NCI-H2196 treated with DMSO at 0.1 percent for 48 hours (cell line): Measurements from ENCODE around the gene VSIG10.
A peak's percentile ranks its signal among the peaks of the same experiment; 100 is the strongest.
"Not testable (repeated sequence)": the region's sequence is repeated elsewhere in the genome, so short reads cannot be mapped to it uniquely, and the experiment has no call there.

Source experiments
- DNase-seq: peaks from one replicate; lab custom pipeline; 2025; ENCODE audit not compliant: unreplicated experiment; lab: John Stamatoyannopoulos, UW

The VSIG10 gene

DNA sequence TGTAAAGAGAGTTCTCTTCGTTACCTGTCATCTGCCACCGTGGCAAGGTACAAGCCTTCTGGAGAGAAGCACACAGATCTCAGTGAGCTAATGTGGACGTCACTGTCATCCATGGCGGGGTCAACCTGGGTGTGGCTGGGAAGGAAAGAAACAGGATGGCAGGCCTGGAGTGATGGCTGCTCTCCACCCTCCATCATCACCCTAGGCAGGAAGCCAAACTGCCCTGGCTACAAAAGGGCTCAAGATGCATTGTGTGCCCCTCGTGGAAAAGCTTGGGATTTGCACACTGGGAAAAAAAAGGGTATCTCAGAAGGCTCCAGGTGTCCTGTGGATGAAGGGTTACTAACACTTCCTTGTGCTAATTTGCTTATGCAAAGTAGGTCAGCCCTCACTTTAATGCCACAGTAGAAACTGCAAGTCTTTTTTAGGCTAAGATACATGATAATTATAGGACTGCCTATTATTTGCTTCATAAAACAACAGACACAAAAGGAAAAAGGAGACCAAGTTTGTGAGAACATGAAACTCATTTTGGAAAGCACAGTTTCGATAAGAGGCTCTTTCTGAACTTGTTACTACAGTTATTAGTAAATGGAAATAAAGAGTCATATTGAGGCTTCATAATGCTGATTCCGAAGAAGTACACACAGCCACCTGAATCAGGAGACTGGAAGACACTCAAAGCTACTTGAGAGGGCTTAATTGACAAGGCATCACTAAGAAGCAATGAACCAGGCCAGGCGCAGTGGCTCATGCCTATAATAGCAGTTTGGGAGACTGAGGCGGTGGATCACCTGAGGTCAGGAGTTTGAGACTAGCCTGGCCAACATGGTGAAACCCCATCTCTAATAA lies 68.4 kb downstream of the VSIG10 start:
- DNase-seq = no peak

DNA sequence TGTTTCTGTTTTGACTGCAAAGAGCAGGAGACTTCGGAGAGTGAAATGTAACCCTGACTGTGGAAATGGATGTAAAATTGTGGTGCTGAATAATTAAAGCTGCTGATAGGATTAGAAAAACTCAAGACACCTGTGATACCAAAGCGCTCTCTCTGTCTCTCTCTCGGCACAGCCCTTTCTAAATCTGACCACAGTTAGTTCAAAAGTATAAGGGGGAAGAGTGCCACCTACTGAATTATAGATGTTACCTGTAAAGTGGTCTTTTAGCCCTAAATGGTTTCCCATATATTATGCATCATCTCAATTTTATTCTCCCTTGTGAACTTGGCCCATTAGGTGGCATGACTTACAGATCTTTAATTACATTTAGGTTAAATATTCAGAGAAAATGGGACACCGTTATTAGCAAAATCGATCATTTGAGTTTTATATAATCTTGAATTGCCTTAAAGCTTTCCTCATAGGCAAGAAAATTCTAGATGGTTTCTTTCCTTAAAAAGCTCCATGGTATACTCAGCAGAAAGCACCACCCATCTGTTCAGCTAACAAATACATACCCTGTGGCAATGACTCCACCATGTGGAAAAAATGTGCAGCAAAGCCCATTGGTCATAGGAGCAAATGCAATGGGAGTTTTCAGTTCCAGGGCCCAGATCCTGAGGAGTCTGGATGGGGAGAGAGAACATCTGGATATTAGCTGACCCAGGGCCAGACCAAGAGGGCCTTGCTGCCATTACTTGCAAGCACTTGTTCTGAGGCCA lies 69.2 kb downstream of the VSIG10 start:
- no peak for DNase-seq

DNA sequence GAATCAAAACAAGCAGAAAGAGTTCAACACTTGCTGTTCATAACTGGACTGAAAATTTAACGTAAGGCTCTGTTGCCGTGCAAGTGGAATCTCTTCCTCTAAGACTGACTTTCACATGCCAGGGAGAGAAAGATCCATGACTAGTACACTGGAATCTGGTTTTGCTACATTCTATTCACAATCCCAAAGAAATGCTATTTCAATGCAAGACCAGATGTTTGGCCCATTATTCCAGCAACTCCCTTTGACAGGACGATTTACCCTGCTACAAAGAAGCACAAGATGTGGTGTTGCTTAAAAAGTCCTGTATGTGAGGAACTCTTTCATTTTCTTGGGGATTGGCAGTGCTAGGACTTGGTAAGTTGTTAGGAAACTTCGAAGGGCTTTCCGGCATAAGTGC lies 69.9 kb downstream of the VSIG10 start:
- no peak for DNase-seq

DNA sequence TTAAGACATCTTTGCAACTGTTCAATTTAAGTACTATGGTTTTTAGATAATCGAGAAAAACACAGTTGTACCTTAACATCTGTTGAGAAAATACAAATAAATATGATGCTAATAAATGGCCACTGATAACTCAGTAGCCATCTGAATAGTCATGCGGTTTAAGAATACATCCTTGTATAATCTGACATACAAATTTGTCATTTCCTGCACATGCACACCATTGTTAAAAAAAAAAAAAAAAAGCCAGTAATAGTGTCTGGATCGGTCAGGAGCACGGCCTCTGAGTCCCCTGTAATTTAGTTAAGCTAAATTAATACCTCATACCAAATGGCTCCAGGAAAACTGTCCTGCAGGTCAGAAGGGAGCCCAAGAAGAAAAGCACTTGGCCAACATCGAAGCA lies 70.5 kb downstream of the VSIG10 start:
- DNase-seq = no peak

DNA sequence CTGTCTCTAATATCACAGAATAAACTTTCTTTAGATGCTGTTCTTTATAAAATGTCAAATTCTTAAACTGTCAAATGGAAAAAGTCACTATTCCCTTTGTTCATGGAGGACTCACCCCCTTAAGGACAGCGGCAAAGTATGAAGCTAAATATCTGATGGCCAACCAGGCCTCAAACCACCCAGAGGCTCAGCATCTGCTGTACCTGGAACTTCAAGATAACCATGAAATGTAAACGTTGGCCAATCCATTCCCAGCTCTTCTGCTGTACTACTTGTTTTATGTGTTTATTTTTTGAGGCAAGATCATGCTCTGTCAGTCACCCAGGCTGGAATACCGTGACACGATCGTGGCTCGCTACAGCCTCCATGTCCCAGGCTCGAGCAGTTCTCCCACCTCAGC lies 71.6 kb downstream of the VSIG10 start:
- no peak for DNase-seq

DNA sequence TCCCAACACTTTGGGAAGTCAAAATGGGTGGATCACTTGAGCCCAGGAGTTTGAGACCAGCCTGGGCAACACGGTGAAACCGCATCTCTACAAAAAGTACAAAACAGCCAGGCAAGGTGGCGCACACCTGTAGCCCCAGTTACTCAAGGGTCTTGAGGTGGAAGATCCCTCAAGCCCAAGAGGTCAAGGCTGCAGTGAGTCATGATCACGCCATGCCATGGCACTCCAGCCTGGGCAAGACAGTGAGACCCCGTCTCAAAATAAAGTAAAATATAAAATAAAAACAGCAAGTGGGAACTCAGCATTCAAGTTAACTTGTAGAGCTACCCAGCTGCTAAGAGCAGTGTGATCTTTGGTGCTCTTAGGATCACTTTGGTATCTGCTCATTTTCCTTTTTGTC lies 74.6 kb downstream of the VSIG10 start:
- no peak for DNase-seq

DNA sequence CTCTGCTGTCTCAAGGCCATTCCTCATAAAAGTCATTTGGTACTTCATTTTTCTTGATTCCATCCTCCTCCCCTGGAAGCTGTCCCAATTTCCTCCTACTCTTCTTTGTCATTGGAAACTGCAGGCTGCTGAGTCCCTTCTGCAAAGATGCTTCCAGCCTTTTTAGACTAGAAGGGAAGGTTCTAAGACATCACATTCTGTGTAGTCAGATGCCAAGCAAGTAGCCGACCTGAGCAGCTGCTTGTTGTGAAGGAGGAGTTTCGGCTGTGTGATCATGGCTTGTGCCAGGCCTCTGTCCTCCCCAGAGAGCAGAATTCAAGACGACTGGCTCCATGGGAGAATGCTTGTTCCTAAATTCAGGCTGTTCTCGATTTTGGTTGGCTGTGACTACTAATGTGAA lies 78.6 kb downstream of the VSIG10 start:
- DNase-seq = no peak

DNA sequence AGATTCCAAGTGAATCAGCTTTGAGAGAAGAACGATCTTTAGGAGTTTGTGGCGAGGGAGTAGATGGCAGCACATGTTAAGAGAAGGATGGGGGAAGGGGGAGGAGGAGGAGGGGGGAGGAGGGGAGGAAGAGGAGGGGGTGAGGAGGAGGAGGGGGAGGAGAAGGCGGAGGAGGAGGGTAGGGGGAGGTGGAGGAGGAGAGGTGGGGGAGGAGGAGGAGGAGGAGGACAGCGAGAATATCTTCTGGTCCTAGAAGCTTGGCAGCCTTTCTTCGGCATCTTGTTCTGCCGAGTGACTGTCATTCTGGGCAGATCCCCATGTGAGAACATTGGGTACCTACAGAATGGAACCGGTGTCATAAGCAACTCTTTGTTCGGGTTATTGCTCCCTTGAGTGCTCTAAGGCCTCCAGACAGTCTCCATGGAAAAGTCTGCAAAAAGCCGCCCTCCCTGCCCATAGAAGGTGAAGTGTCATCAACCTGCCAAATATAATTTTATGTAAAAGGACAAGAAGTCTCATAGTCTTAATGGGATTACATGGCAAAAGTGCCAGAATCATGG lies 80.4 kb downstream of the VSIG10 start:
- no peak for DNase-seq

DNA sequence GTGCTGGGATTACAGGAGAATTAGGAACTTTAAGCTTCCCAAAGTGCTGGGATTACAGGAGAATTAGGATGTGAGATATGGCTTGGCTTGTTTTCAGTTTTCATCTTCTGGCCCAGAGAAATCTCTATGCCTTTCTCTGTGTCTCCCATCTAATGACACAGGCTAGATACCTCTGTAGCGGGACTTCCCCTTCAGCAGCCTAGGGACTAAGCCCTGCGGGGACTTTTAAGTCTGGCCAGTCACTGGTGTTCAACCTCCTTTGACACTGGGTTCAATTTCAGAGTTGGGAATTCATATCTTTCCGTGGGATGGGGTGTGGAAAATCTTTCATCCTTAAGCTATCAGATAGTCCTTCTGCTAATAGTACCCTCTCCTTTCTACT lies 81.1 kb downstream of the VSIG10 start:
- no peak for DNase-seq

DNA sequence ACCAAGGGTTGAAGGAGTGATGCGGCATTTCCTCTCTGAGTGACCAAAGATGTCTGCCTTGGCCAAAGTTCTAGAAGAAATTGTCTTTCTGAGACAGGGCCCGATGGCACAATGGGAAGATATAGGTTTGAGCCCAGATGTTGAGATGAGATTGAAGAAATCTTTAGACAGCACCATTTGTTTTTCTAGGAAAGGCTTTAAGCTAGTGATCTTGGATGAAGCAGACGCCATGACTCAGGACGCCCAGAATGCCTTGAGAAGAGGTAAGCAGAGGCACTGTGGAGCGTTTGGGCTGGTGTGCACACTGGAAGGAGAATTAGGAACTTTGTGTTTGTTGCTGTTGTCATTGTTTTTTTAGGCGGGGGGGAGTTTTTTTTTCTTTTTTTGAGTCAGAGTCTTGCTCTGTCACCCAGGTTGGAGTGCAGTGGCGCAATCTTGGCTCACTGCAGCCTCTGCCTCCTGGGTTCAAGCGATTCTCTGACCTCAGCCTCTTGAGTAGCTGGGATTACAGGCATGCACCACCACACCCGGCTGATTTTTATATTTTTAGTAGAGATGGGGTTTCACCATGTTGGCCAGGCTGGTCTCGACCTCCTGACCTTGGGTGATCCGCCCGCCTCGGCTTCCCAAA lies 81.6 kb downstream of the VSIG10 start:
- DNase-seq = not testable (repeated sequence)

DNA sequence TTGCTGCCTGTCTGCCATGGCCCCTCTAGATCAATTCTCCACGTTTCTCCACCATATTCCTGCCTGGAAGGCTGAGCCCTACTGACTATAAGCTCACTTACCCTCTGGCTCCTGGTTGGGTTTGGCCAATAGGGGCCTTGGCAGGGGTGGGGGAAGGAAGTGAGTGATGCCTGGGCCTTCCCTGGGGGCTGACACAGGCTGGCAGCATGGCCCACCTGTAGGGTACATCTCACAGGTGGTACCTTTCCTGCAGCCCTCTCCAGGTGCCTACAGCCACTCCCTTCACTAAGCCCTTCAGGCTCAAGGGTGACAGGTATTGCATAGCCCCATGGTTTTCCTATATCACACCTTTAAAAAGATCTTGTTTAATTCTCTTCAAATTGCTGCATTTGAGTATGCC lies 83.8 kb downstream of the VSIG10 start:
- no peak for DNase-seq

DNA sequence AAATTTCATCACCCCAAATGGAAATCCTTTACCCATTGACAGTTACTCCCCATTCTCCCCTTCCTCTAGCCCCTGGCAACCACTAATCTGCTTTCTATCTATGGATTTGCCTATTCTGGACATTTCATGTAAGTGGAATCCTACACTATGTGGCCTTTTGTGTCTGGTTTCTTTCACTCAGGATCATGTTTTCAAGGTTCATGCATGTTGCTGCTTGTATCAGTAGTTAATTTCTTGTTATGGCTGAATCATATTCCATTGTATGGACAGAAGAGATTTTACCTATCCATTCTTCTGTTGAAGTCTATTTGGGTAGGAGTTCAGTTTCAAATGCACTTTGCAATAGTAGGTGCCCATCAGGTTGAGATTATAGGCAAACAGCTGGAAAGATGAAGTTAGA lies 85.9 kb downstream of the VSIG10 start:
- no peak for DNase-seq

DNA sequence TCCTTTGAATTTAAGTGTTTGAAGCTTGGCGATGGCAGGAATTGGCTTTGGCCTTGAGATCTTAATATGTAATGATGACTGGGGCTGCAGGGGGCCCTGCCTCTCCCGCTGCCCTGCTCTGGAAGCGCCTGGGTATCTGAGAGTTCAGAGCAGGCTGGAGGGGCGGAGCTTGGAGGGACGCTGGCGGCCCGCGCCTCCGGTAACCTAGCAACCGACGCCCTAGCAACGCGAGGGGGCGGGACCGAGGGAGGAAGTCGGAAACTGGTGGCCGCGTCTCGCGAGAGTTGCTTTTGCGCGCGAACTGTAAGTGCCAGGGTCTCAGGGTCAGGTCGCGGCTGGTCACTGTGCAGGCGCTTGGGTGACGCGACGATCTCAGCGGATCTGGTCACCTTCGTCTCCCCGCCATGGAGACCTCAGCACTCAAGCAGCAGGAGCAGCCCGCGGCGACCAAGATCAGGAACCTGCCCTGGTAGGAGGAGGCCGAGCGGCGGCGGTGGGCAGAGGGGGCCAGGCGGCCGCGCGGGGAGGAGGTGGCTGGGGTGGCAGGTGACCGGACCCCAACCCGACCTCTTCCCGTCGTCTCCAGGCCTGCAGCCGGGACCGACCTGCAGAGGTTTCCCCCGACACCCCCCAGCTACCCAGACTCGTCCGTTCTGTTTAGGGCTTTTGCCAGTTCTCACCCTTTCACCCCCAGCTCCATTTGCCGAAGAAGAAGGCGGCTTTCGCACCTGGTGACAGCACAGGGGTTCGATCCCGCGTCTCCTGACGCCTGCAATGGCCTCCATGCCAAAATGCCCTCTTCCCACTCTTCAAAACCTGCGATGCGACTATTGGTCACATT lies 87.2 kb downstream of the VSIG10 start, which contains the start of gene RFC5:
Gene RFC5 (plus strand): TSS at position 280 of the 841 bp plus-strand sequence. CDS start 125 bp downstream, at position 405.
- DNase-seq = peak; percentile 94

DNA sequence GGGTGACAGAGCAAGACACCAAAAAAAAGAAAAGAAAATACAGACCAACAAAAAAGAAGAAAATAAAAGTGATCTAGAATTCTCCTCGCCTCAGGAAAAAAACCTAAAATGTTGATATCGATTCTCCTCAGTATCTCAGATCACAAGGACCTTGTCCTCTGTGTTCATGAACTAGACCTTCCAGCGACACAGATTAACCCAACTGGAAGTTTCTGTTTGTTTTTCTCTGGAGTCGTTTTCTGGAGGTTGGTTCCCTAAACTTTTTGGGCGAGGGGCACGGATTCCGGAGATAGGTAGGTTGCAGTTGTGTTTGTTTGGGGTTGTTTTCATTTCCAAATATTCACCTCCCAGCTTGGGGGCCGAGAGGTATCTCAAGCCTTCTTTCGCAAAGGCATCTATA lies 87.9 kb downstream of the VSIG10 start:
- no peak for DNase-seq

DNA sequence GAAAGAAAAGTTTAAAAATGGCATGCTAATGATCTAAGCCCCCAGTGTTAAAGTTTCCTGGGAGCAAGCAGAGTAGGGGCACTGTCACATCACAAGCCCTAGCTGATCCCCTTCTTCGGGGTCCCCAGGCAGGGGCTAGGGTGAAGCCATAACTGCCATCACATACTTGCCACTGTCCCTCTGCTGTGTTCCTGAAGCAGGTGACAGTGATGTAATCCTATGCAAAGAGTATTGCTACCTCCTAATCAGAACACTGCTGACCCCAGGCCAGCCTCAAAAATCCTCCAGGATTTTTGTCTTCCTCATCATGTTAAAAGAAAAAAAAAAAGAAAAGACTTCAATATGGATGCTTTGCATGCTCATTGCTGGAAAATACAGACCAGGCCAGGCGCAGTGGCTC lies 88.5 kb downstream of the VSIG10 start:
- DNase-seq = no peak
